ENCODE measurements around the gene NSRP1. TPM values are rescaled to one million over a fixed set of nuclear protein-coding genes. Genes with fewer than 3 reads are reported as not detected.
"Not testable (repeated sequence)": the region's sequence is repeated elsewhere in the genome, so short reads cannot be mapped to it uniquely, and the experiment has no call there.

NSRP1 gene
- total RNA-seq, 1 donor = 12.7 TPM

DNA sequence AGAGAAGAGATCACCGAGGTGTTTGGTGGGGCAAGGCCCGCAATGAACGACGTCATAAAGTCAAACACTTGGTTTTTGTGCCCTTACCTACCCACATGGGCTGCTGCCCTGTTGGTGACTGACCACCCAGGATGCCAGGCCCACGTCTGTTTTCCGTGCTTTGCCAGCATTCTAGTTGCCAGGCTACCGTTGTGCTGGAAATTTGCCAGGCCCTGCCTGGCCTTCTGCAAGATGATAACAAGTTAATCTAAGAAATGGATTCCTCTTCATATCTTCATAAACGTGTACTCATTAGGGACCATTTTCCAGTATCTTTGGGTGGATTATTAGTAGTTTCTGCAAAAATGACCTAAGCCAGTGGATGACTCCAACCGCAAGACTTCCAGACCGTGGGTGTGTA lies 83.5 kb downstream of the NSRP1 start:
- TF ChIP-seq, protein P1, sequence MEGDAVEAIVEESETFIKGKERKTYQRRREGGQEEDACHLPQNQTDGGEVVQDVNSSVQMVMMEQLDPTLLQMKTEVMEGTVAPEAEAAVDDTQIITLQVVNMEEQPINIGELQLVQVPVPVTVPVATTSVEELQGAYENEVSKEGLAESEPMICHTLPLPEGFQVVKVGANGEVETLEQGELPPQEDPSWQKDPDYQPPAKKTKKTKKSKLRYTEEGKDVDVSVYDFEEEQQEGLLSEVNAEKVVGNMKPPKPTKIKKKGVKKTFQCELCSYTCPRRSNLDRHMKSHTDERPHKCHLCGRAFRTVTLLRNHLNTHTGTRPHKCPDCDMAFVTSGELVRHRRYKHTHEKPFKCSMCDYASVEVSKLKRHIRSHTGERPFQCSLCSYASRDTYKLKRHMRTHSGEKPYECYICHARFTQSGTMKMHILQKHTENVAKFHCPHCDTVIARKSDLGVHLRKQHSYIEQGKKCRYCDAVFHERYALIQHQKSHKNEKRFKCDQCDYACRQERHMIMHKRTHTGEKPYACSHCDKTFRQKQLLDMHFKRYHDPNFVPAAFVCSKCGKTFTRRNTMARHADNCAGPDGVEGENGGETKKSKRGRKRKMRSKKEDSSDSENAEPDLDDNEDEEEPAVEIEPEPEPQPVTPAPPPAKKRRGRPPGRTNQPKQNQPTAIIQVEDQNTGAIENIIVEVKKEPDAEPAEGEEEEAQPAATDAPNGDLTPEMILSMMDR (IDR thresholded peaks at IDR 0.05; ENCODE audit: extremely low read depth, low read depth, low read length) = no peak
- H3K9me3 ChIP-seq (ENCODE audit: low read depth, low read length) = no peaks in the 10 kb centered on the region
- no peak overlapping the region for H2AFZ ChIP-seq (ENCODE audit: low read length)
- no peaks in the 10 kb centered on the region for H3K36me3 ChIP-seq (ENCODE audit: insufficient read depth, low read length)
- H3K27ac ChIP-seq (ENCODE audit: low read depth, low read length) = peak overlapping the region; percentile 52
- no peaks in the 10 kb centered on the region for H3K27me3 ChIP-seq (ENCODE audit: insufficient read depth, low read length)
- H3K4me2 ChIP-seq (ENCODE audit: insufficient read depth, low read length) = no peak overlapping the region
- H3K4me3 ChIP-seq (ENCODE audit: insufficient read depth, low read length) = no peak overlapping the region
- H3K4me1 ChIP-seq (ENCODE audit: insufficient read depth, low read length) = peaks cover 12% of the 10 kb centered on the region
- no peaks in the 10 kb centered on the region for H4K20me1 ChIP-seq (ENCODE audit: insufficient read depth, low read length)
- DNase-seq (ENCODE audit: insufficient read length, low spot score, missing footprints) = no peak
- H3K79me2 ChIP-seq (ENCODE audit: insufficient read depth, low read length) = no peaks in the 10 kb centered on the region

GRCh38 chr17:30200656-30201055 lies 84.0 kb downstream of the NSRP1 start:
- H3K36me3 ChIP-seq (ENCODE audit: insufficient read depth, low read length); H2AFZ ChIP-seq (ENCODE audit: low read length); H3K27me3 ChIP-seq (ENCODE audit: insufficient read depth, low read length); H4K20me1 ChIP-seq (ENCODE audit: insufficient read depth, low read length); H3K4me3 ChIP-seq (ENCODE audit: insufficient read depth, low read length); H3K79me2 ChIP-seq (ENCODE audit: insufficient read depth, low read length); DNase-seq (ENCODE audit: insufficient read length, low spot score, missing footprints); H3K4me2 ChIP-seq (ENCODE audit: insufficient read depth, low read length); H3K9me3 ChIP-seq (ENCODE audit: low read depth, low read length): not testable (repeated sequence)
- H3K27ac ChIP-seq (ENCODE audit: low read depth, low read length) = peak overlapping the region; percentile 52
- peaks cover 12% of the 10 kb centered on the region for H3K4me1 ChIP-seq (ENCODE audit: insufficient read depth, low read length)

DNA sequence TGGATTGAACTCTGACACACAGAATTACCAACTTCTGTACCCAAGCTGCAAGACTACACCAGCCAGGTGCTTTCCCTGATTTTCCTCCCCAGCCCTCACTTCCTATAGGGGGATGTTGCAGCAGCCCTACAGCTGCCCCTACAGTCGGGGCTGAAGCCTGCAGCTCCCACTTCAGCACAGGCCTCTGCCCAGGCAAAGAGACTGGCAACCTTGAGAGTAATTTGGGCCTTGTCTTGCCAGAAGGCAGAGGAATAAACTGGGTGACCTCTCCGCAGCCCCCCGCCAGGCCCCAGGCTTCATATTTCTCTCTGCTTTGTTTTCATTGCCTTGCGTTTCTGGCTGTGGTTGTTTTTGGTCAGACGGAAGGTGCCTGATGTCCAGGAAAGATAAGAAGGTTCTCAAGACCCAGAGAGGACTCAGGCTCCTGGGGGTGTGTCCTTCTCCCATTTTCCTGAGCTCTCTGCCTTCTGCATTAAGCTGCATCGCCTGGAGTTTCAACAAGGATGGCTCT lies 86.9 kb downstream of the NSRP1 start:
- H4K20me1 ChIP-seq (ENCODE audit: insufficient read depth, low read length) = no peaks in the 10 kb centered on the region
- TF ChIP-seq, protein P1 (IDR thresholded peaks at IDR 0.05; ENCODE audit: extremely low read depth, low read depth, low read length) = no peak
- no peak overlapping the region for H3K4me3 ChIP-seq (ENCODE audit: insufficient read depth, low read length)
- H3K4me2 ChIP-seq (ENCODE audit: insufficient read depth, low read length) = no peak overlapping the region
- H3K27me3 ChIP-seq (ENCODE audit: insufficient read depth, low read length) = no peaks in the 10 kb centered on the region
- no peaks in the 10 kb centered on the region for H3K79me2 ChIP-seq (ENCODE audit: insufficient read depth, low read length)
- H3K4me1 ChIP-seq (ENCODE audit: insufficient read depth, low read length) = peaks cover 12% of the 10 kb centered on the region
- no peak for DNase-seq (ENCODE audit: insufficient read length, low spot score, missing footprints)
- H3K9me3 ChIP-seq (ENCODE audit: low read depth, low read length) = no peaks in the 10 kb centered on the region
- H3K27ac ChIP-seq (ENCODE audit: low read depth, low read length) = no peak overlapping the region
- H2AFZ ChIP-seq (ENCODE audit: low read length) = no peak overlapping the region
- H3K36me3 ChIP-seq (ENCODE audit: insufficient read depth, low read length) = no peaks in the 10 kb centered on the region

GRCh38 chr17:30207655-30208054 lies 91.0 kb downstream of the NSRP1 start:
- Histone ChIP-seq H3K4me2 (ENCODE audit: insufficient read depth, low read length) (no peak overlapping the region), H3K4me1 (ENCODE audit: insufficient read depth, low read length) (no peaks in the 10 kb centered on the region), H3K4me3 (ENCODE audit: insufficient read depth, low read length) (no peak overlapping the region), H4K20me1 (ENCODE audit: insufficient read depth, low read length) (no peaks in the 10 kb centered on the region), H3K9me3 (ENCODE audit: low read depth, low read length) (no peaks in the 10 kb centered on the region), H3K79me2 (ENCODE audit: insufficient read depth, low read length) (no peaks in the 10 kb centered on the region), H2AFZ (ENCODE audit: low read length) (no peak overlapping the region), H3K27ac (ENCODE audit: low read depth, low read length) (no peak overlapping the region), H3K36me3 (ENCODE audit: insufficient read depth, low read length) (no peaks in the 10 kb centered on the region), H3K27me3 (ENCODE audit: insufficient read depth, low read length) (peaks cover 2% of the 10 kb centered on the region)
- no peak for DNase-seq (ENCODE audit: insufficient read length, low spot score, missing footprints)
- TF ChIP-seq, protein P1 (IDR thresholded peaks at IDR 0.05; ENCODE audit: extremely low read depth, low read depth, low read length) = no peak
